HG02623 (cell line): ENCODE data around the gene FAM234B.
"Not testable (repeated sequence)": the region's sequence is repeated elsewhere in the genome, so short reads cannot be mapped to it uniquely, and the experiment has no call there.

Experiments used
- ATAC-seq: cut with Tn5 transposase; IDR thresholded peaks from one replicate; pipeline ENCODE4 v1.9.1; 2021; ENCODE audit warnings: moderate library complexity; ENCODE audit not compliant: unreplicated experiment

Gene FAM234B

GRCh38 chr12:13053617-13054016 lies 9.4 kb downstream of the FAM234B start:
- not testable (repeated sequence) for ATAC-seq

- no peak for ATAC-seq
Observed at GRCh38 chr12:13060581-13060980, 16.4 kb downstream of the FAM234B start.

- ATAC-seq = no peak
Observed at GRCh38 chr12:13061377-13061776, 17.2 kb downstream of the FAM234B start.

- ATAC-seq = no peak
Observed at GRCh38 chr12:13062669-13063068, 18.5 kb downstream of the FAM234B start.

- no peak for ATAC-seq
Observed at GRCh38 chr12:13066014-13066413, 21.8 kb downstream of the FAM234B start.

GRCh38 chr12:13066459-13066858 lies 22.3 kb downstream of the FAM234B start:
- no peak for ATAC-seq

GRCh38 chr12:13067322-13067721 lies 23.1 kb downstream of the FAM234B start:
- no peak for ATAC-seq

GRCh38 chr12:13069380-13069779 lies 25.2 kb downstream of the FAM234B start:
- no peak for ATAC-seq

GRCh38 chr12:13071305-13072280 lies 27.4 kb downstream of the FAM234B start:
- no peak for ATAC-seq

- ATAC-seq = no peak
Observed at GRCh38 chr12:13073173-13073572, 29.0 kb downstream of the FAM234B start.

- ATAC-seq = no peak
Observed at GRCh38 chr12:13074396-13075117, 30.4 kb downstream of the FAM234B start.

GRCh38 chr12:13075118-13075480 lies 30.9 kb downstream of the FAM234B start:
- no peak for ATAC-seq

GRCh38 chr12:13075786-13076570 lies 31.8 kb downstream of the FAM234B start:
- no peak for ATAC-seq

- ATAC-seq = no peak
Observed at GRCh38 chr12:13079440-13079906, 35.3 kb downstream of the FAM234B start.

- ATAC-seq = no peak
Observed at GRCh38 chr12:13080266-13080665, 36.1 kb downstream of the FAM234B start.

GRCh38 chr12:13082861-13083260 lies 38.7 kb downstream of the FAM234B start:
- no peak for ATAC-seq

GRCh38 chr12:13083638-13084037 lies 39.5 kb downstream of the FAM234B start:
- not testable (repeated sequence) for ATAC-seq

- no peak for ATAC-seq
Observed at GRCh38 chr12:13084898-13085640, 40.9 kb downstream of the FAM234B start.

GRCh38 chr12:13085968-13086686 lies 41.9 kb downstream of the FAM234B start:
- no peak for ATAC-seq

- no peak for ATAC-seq
Observed at GRCh38 chr12:13087766-13088165, 43.6 kb downstream of the FAM234B start.
